Prostate gland (tissue), 2 donors: Measurements from ENCODE around the gene SLC16A8. TPM values are rescaled to one million over a fixed set of nuclear protein-coding genes. Genes with fewer than 3 reads are reported as not detected.
A peak's percentile ranks its signal among the peaks of the same experiment; 100 is the strongest.

Experiments
- DNase-seq: peaks from one replicate; pipeline ENCODE4 v3.0.0-alpha.2; 2019; ENCODE audit warnings: low spot score
- H3K27ac ChIP-seq, 2 donors: fragments of 200-600 bp; sonication (generic); 2 replicates each; pipeline ENCODE4 v1.5.1; 2017 to 2019
- H3K27me3 ChIP-seq: fragments of 200-600 bp; sonication (generic); replicated peaks from 2 replicates; pipeline ENCODE4 v1.5.1; 2019; ENCODE audit not compliant: insufficient read depth
- H3K36me3 ChIP-seq, 2 donors: fragments of 200-600 bp; sonication (generic); 1 replicate in 1 of 2; 2 replicates in 1 of 2; pipeline versions ENCODE4 v1.5.1 to v1.8.1; 2017 to 2019
- H3K4me1 ChIP-seq: fragments of 200-600 bp; sonication (generic); replicated peaks from 2 replicates; pipeline ENCODE4 v1.5.1; 2019
- H3K4me3 ChIP-seq, 2 donors: fragments of 200-600 bp; sonication (generic); 2 replicates each; pipeline ENCODE4 v1.5.1; 2017 to 2019
- H3K9me3 ChIP-seq: fragments of 200-600 bp; sonication (generic); 2 replicates; pipeline ENCODE4 v1.5.1; 2017
- POLR2A ChIP-seq: fragments of 450-650 bp; IDR thresholded peaks from one replicate; pipeline ENCODE4 v1.6.1; 2016; ENCODE audit warnings: antibody characterized with exemption, mild to moderate bottlenecking
- POLR2AphosphoS5 ChIP-seq: sonication (generic); formaldehyde crosslinking; IDR thresholded peaks from one replicate; pipeline ENCODE4 v1.6.1; 2017; ENCODE audit warnings: antibody characterized with exemption
- WGBS: methylation state at CpG from one replicate; pipeline ENCODE4 v1.1.5; 2018; 5-methylcytosine and 5-hydroxymethylcytosine counted together
- intact Hi-C: fragments of 100-400 bp; cut with DNase I; formaldehyde crosslinking; loops from one replicate; pipeline ENCODE4 v1.14.2; 2022
- total RNA-seq, 2 donors: library from RNA; depleted of rRNA; stranded (reverse); fragments of >200 nt; gene quantifications; one replicate each; pipeline ENCODE4 v1.1.0, GENCODE V29; 2016
- TF ChIP-seq, protein P1 (sequence below), 4 experiments: fragments of 200-600 bp in 2 of 4; fragments of 450-650 bp in 2 of 4; sonication (generic) in 2 of 4; IDR thresholded peaks; 1 replicate in 3 of 4; 2 replicates in 1 of 4; pipeline ENCODE4 v1.5.1; 2016 to 2019; ENCODE audit warnings: antibody characterized with exemption in 4 of 4, mild to moderate bottlenecking in 2 of 4, moderate library complexity in 2 of 4

The SLC16A8 gene
- total RNA-seq, 2 donors from 2014 or later: 0.28 to 0.59 TPM

DNA sequence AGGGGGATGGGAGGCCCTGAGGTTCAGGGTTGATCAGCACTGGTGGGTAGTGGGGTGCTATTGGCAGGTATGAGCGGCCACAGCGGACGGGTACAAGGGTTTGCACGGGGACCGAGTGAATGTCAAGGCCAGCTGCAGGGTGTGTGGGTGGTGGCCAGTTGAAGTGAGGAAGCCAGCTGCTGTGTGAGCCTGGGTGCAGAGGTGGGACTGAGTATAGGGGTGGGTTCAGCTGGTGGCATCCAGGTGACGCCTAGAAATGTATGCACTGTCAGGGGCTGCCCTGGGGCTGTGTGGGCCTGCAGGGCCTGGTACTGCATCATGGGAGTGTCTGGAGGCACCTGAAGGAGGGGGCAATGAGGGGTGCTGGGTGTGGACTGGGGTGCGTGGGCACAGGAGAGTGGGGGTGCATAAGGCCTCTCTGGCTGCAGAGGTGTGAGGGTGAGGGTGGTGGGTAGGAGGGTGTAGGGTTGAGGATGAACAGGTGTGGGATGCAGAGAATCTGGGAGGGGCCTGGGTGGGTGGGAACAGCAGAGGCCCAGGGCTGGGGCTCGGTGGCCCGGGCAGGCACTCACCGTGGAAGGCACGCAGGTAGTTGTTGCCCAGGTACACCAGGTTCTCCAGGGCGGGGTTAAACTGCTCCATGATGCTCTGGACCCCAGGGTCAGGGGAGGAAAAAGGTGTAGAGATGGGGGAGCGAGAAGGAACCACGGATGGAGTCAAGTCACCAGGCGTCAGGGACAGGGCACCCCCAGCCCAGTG lies 24.8 kb upstream of the SLC16A8 start:
- H3K4me3 ChIP-seq: no peak overlapping the region
- H3K27me3 ChIP-seq: no peaks in the 10 kb centered on the region
- intact Hi-C loops: loop anchor here (5.0 kb wide), 1 partner anchor 56 kb away; no protein-coding TSS in a partner anchor
- no peaks in the 10 kb centered on the region for H3K9me3 ChIP-seq
- no peaks in the 10 kb centered on the region for H3K4me1 ChIP-seq
- no peaks in the 10 kb centered on the region for H3K36me3 ChIP-seq
- TF ChIP-seq POLR2AphosphoS5: no peak
- no peak for TF ChIP-seq POLR2A
- TF ChIP-seq, protein P1, sequence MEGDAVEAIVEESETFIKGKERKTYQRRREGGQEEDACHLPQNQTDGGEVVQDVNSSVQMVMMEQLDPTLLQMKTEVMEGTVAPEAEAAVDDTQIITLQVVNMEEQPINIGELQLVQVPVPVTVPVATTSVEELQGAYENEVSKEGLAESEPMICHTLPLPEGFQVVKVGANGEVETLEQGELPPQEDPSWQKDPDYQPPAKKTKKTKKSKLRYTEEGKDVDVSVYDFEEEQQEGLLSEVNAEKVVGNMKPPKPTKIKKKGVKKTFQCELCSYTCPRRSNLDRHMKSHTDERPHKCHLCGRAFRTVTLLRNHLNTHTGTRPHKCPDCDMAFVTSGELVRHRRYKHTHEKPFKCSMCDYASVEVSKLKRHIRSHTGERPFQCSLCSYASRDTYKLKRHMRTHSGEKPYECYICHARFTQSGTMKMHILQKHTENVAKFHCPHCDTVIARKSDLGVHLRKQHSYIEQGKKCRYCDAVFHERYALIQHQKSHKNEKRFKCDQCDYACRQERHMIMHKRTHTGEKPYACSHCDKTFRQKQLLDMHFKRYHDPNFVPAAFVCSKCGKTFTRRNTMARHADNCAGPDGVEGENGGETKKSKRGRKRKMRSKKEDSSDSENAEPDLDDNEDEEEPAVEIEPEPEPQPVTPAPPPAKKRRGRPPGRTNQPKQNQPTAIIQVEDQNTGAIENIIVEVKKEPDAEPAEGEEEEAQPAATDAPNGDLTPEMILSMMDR (IDR thresholded peaks at IDR 0.05): no peak
- no peak overlapping the region for H3K27ac ChIP-seq
- WGBS: 87% methylated on average over 15 of the region's 15 CpGs
- DNase-seq: no peak

DNA sequence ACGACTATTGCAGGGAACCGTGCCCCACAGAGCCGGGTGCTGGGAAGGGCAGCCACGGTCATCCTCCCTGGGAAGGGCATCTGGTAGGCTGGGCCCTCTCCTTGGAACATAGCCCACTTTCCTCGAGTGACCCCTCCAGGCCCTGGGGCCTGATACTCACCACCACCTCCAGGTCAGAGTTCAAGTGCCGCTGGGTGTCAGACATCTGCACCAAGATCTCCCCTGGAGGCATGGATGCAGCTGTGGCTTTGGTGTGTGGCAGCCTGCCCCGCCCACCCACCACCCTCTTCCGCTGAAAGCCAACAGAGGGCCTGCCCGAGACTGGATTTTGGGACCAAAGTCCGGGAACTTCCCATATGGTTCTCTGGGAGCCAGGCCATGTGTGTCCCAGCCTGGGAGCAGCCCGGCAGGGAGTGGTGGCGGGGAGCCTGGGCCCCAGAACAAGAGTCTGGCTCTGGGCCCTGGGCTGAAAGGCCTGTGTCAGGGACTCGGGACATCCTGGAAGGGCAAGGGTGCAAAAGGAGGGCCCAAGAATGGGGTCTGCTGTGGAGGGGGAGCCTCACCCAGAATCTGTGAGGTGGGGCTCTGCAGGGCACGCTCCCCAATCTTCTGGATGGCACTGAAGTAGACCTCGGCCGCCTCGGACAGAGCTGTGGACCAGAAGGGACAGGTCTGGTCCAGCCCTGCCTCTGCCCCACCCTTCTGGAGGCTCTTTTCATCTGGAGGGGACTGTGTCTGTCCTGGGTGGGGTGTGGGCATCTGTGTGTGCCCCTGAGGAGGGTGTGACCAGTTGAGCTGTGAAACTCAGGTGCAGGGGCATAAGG lies 23.9 kb upstream of the SLC16A8 start:
- Histone ChIP-seq H3K27ac (no peak overlapping the region), H3K36me3 (no peaks in the 10 kb centered on the region), H3K4me1 (no peaks in the 10 kb centered on the region), H3K9me3 (no peaks in the 10 kb centered on the region), H3K4me3 (no peak overlapping the region), H3K27me3 (no peaks in the 10 kb centered on the region)
- intact Hi-C loops: loop anchor here (5.0 kb wide), 1 partner anchor 56 kb away; no protein-coding TSS in a partner anchor
- no peak for DNase-seq
- whole genome bisulfite sequencing: 73% methylated on average over 17 of the region's 17 CpGs
- TF ChIP-seq, protein P1 (IDR thresholded peaks at IDR 0.05): no peak
- no peak for TF ChIP-seq POLR2A
- TF ChIP-seq POLR2AphosphoS5: no peak

DNA sequence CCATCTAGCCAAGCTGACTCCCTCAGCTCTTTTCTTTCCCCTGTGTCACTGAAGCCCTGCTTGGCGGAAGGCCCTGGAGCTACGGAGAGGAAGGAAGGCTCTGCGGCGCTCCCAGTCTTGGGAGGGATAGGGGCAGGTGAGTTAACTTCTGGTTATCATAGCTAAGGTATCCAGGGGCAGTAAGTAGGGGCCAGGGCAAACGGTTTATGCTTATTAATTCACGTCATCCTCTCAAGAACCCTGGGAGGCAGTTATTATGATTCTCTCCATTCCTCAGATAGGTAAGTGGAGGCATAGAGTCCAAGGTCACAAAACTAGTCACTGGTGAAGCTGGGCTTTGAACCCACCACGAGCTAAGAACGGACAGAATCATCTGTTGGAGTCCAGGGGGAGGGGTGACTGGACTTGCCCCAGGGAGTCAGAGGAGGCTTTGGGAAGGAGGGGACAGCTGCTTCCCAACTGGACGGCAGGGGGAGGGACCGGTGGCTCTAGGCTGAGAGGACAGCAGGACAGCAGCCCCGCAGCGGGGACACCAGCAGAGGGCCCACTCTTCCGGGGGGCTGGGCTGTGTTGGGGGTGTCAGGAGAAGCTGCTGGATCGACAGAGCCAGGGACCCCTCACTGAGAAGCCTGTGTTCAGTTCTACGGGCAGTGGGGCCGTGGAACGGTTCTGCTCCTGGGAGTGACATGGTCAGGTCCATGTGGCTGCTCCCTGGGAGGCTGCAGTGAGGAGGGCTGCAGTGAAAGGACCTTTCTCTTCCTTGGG lies 23.0 kb upstream of the SLC16A8 start:
- H3K4me3 ChIP-seq: no peak overlapping the region
- WGBS: 78% methylated on average over 17 of the region's 17 CpGs
- no peak for DNase-seq
- H3K9me3 ChIP-seq: no peaks in the 10 kb centered on the region
- no peaks in the 10 kb centered on the region for H3K36me3 ChIP-seq
- intact Hi-C loops: loop anchor here (5.0 kb wide), 1 partner anchor 55 kb away; no protein-coding TSS in a partner anchor
- H3K27me3 ChIP-seq: no peaks in the 10 kb centered on the region
- TF ChIP-seq POLR2AphosphoS5 (no peak), POLR2A (no peak)
- TF ChIP-seq, protein P1 (IDR thresholded peaks at IDR 0.05): no peak
- H3K27ac ChIP-seq: no peak overlapping the region
- no peaks in the 10 kb centered on the region for H3K4me1 ChIP-seq

DNA sequence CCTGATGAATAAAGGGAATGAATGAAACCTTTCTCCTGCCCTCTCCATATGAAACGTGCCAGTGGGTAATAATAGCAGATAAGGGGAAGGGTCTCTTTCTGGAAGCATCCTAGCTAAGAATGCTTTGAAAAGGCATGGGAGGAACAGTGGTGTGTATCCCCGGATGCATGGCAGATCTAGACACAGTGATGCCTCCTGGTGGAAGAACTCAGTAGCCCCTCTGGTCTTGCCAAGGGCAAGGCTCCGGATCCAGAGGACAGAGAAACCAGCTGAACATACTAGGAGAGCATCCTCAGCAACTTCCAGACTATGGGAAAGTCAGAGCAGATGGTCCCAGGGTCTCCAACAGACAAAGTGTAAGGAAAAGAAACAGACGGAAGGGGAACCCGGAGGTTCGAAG lies 20.1 kb upstream of the SLC16A8 start:
- DNase-seq: no peak
- intact Hi-C loops: no loop called here
- H3K27ac ChIP-seq: no peak overlapping the region
- no peaks in the 10 kb centered on the region for H3K9me3 ChIP-seq
- WGBS: 85% methylated on average over 6 of the region's 6 CpGs
- no peak for TF ChIP-seq POLR2A
- no peak for TF ChIP-seq POLR2AphosphoS5
- TF ChIP-seq, protein P1 (IDR thresholded peaks at IDR 0.05): peak in 1 of 4 experiments; percentile 44
- no peaks in the 10 kb centered on the region for H3K36me3 ChIP-seq
- H3K4me3 ChIP-seq: no peak overlapping the region
- H3K27me3 ChIP-seq: no peaks in the 10 kb centered on the region
- H3K4me1 ChIP-seq: no peaks in the 10 kb centered on the region
